ENCODE measurements around the gene TNFRSF4.

The TNFRSF4 gene

DNA sequence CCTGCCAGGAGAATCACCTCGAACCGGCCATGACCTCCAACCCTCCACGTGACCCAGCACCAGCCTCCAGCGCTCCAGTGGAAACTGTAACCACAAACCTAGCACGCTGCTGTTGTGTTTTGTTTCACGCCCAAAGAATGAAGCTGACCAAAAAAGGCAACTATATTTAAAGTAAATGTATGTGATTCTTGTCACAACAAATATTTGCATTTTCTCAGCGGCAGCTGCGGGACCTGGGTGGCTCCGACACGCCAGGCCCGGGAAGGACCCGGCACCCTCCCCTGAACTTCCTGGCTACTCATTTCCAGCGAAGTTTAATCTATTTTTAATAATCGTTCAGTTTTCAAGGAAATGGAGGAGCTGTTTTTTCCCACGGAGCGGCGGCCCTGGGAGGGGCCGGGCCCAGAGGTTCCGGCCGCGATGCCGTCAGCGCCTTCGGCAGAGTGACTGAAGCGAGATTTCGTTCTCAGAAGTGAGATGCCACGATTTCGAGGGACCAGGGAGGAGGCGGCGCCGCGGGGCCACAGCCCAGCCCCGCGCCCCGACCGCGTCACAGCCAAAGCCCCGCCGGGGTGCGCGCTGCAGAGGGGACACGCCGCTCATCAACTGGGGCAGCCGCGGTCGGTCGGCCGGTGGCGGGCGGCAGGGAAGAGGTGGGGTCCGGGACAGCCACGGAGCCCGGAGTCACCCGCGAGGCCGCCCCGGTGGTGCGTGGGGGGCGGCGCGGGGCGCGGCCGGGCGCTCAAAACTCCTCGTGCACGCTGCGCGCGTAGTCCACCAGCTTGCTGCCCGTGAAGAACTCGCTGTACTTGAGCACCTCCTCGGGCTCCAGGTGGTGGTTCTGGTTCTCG is 3.0 kb upstream of the TNFRSF4 start:
- no peak for DNase-seq

DNA sequence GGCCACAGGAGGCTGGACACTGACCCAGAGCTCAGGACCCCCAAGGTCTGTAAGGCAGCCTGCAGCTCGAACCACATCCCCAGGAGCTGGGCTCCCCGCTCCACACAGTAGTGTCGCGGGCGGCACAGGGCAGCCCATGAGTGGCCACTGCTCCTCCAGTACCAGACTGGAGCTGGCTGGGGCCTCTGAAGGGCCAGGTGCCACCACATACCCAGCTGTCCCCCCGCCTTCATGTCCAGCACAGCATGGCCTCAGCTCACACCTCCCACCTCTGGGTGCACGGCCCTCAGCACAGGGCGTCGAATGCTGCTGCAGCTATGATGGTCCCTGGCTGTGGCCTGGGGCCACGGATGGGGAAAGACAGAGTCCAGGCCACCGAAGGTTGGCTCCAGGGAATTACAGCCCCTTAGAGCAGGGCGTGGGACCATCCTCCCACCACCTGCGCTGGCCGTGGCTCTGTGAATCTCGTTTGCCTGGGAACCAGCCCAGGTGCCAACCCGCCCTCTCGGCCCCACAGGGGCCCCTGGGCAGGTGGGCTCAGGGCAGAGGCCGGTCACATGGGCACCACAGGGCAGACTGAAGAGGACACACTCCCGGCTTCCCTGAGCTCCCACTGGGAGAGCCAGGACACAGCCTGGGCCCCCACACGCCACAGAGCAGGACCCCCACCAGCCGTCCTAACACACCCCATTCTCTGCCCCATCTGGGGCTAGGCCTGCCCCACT is 2.1 kb upstream of the TNFRSF4 start:
- no peak for DNase-seq

DNA sequence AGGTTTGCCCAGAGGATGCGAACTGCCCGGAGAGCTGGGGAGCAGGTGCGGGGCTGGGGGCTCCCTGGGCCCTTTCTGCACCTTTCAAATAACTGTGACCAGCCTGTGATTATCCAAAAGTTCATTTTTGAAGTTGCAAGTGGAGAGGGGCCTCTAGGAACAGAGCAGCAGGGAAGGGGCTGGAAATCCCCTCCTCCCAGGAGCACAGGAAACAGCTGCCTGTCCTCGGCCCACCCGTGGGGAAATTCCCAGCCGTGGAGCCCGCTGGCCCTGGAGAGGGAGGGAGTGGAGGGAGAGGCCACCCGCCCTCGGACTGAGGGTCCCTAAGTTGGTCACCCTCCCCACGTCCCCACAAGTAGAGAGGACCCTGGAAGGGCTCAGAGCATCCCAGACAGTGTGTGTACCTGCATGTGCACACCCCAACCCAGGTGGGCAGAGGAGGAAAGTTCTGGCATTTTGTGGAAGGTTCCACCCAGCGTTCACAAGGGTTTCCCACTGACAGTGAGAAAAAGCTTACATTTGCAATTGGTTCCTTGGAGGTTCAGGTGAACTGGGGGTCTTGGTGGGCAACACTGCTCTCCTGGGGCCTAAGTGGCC is 1.2 kb upstream of the TNFRSF4 start:
- DNase-seq = no peak

DNA sequence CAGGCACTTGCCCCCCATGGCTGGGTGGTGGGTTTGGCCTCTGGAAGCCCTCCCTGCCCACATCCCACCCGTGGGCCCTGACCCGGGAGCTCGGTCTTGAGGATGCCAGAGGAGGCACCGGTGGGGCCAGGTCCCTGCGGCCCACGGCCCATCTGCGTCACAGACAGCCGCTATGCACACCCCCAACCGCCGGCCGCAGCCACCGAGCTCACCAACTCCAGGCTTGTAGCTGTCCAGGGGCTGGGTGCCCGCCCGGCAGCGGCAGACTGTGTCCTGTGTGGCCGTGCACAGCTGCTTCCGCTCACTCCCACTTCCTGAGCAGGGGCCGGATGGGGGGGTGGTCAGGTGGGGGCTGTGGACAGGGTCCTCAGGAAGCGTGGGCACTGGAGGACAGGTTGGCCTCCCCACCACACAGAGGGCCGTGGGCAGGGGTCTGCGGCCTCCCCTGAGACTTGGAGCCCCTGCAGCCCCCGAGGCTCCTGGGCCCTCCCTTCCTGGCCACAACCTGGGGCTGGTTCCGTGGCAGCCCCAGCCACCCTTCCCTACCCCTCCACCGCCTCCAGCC is 1.1 kb downstream of the TNFRSF4 start:
- DNase-seq = no peak

DNA sequence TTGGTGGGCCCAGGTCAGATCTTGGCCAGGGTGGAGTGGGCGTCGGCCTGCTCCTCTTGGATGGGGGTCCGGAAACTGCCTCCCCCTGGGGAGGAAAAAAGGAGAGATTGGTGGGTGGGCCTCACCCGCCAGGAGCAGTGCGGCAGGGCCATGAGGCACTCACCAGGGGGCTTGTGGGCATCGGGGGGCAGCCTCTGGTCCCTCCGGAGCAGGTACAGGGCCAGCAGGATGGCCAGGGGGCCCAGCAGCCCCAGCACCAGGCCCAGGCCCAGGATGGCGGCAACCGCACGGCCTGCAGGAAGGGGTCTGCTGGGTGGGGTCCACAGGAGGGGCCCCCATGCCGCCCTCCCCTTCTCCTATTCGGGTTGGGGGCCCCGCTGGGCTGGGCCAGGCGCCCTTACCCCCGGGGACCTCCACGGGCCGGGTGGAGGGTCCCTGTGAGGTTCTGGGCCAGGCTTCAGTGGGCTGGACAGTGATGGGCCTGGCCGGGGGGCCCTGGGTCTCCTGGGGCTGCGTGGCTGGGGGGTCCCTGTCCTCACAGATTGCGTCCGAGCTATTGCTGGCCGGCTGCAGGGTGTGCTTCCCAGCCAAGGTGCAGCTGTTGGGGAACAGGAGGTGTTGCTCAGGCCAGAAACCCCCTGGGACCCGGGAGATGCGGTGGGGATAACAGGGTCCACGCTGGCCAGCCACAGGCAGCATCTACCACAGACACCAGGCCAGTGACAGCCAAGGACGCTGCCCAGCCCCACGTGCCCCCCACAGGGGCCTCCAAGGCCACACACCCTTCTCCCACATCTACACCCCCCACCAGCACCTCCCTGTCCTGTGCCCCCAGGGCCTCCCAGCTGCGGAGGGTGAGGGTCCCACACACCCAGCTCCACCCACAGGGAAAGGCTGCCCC is 2.2 kb downstream of the TNFRSF4 start:
- no peak for DNase-seq

DNA sequence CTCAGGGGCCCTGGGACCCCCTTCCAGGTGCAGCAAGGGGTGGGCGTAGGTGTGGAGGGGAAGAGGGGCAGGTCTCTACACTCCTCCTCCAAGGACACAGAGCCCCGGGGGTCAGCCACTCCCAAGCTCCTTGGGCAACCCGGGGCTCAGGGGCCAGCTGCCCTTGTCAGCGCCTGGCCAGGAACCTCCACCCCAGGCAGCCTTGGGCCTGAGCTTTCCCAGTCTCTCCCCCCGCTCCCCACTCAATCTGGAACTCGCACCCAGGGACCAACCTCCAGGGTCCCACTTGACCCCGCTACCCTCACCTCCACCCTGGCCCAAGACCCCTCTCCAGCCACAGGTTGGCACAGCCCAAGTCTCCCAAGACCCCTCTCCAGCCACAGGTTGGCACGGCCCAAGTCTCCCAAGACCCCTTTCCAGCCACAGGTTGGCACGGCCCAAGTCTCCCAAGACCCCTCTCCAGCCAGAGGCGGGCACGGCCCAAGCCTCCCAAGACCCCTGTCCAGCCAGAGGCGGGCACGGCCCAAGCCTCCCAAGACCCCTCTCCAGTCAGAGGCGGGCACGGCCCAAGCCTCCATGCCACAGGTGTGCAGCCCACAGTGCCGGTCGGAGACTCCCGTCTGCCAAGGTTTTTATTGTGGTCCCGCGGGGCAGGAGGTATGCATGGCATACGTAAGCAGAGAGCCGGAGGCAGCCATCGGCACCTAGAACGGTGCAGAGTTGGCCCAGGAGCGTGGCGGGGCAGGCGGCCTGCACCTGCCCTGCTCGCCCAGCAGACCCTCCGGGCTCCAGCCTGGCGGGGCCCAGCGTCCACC is 3.0 kb downstream of the TNFRSF4 start:
- no peak for DNase-seq

DNA sequence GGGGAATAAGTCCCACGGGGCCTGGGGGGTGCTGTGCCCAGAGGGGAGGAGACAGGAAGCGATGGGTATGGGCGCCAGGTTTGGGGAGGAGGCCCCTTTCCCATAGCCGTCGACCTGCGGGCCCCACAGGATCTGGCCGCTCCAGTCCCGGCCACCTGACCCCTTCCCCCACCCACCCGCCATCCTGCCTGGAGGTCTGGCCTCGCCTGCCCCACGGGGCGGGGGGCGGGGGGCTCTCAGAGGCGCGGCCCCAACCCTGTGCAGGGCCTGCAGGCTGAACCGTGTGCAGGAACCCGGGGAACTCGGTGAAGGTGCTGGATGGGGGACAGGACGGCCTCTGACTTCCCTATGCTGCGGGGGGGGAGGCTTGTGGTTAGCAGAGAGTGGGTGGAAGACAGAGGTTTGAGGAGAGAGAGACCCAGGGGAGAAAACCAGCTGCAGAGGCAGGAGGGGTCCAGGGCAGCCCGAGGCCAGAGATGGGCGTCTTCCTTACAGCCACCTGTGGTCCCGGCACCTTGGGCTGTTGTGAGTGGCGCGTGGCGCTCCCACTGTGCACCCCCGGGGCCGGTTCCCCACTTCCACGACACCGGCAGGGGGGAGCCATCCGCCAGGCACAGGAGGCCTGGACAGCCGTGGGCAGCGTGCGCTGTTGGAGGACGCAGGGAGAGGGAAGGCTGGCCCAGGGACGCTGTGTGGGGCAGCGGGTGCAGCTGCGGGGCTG is 5.1 kb downstream of the TNFRSF4 start:
- no peak for DNase-seq

DNA sequence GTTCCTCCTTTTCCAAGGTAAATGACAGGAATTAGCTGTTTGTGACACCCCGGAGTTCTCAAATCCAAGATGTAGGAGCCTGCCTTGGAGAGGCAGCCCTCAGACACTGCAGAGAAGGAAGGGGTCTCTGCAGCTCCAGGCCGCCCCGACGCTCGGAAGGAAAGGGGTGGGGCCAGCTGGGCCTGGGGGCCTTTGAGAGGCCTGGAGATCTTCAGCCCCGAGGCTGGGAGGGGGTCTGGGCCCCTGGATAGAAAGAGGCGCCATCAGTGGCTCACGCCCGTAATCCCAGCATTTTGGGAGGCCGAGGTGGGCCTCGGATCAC is 6.4 kb downstream of the TNFRSF4 start:
- DNase-seq = no peak

DNA sequence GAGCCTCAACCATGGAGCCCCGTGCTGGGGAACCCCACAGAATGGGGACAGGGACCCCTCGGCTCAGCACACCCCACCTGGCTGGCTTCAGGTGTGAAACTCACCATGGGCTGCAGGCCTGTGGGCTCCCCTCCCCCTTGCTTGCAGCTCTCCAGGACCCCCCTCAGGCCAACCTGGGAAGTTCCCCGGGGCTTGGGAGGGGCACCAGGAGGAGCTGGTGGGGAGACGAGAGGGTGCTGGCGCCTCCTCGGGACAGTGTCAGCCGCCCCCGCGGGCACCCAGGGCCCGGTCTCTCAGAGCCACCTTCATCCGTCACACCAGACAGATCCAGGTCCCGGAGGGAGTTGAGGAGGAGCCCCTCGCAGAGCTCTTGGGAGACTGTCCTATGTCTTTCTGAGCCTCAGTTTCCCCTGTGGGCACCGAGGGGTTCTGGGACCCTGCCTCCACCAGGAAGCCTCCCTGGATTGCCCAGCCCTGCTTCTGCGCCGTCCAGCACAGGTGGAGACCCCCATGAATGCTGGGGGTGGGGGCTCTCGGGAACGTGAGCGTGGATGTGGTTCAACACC is 6.9 kb downstream of the TNFRSF4 start:
- DNase-seq = no peak

DNA sequence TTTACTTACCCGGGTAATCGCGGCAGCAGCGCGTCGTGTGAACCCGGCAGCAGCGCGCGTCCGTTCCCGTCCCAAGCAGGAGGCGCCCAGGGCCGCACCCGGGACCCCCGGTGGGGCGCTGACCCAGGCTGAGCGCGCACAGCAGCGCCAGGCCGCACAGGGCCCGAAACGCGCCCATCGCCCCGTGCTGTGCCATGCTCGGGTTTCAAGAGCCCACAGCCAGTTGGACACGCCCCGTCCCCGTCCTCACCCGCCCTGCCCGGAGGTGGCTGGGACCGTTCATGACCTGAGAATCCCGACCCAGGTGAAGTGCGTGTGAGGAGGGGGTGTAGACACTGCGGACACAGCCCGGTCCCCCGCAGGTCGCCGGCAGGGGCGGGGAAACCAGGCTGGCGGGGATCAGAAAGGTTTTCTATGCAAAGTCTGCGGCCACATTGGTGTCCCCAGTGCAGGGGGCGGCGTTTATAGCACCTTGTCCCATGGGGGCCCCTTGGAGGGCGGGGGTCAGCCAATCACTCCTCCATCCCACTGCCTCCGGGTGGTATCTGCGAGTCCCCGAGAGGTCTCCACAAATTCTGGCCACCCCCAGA is 7.5 kb downstream of the TNFRSF4 start, which contains the start of gene TNFRSF18:
TNFRSF18 (minus strand) TSS at position 217 of the 590 bp plus-strand sequence; CDS start at position 196, 21 bp downstream.
- DNase-seq = peak; percentile 74

DNA sequence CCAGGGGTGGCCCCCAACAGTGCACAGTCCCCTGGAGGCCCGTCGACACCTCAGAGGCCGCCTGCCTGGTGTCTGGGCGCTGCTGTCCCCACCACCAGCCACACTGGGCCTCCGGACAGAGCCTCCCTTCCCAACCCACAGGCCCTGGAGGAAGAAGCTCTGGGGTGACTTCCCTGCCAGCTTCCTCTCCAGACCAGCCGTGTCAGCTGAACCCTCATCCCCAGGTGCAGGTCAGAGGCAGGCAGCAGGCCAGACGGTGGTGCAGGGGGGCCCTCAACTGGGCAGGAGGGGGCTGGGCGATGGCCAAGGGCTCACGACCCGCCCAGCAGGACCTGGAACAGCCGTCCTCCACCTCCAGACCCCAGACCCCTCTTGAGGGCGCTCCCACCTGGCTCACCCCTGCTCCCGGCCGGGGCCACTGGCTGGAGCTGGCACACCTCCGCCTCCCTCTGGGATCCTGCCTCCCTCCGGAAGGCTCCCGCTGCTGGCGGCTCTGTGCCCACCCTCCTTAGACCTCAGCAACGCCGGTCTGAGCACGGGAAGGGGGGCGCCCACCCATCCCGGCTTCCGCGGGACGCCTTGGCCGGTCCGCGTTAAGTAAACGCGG is 8.1 kb downstream of the TNFRSF4 start:
- DNase-seq = no peak

DNA sequence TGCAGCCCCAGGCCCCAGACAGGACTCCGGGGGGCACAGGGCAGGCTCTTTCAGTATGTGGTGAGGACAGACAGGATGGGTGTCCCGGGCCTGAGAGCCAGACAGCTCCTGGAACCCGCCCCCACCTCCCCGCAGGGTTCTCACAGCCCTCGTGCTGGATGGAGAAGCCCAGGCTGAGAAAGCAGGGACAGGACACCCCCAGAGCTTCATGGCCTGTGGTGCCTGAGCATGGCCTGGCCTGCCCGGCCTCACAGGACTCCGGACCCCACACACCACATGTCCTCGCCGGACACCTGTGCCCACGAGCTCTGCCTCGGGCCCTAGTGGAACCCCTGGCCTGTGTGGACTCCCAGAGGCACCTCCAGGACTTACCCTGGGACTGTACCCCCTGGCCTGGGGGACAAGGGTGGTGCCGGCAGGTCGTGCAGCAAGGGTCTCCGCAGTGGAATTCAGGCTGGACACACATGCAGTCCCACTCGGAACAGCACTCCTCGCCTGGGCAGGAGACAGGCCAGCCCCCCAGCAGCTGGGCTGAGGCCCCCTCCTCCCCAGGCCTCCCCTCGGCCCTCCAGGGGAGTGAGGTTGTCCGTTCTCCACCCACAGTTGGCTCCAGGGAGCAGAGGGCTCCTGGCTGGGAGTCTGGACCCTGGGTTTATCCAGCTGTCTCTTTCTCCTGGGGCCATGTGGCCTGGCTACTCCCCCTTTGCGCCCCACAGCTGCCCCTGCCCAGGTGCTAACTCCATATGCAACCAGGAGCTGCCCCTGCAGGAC is 8.8 kb downstream of the TNFRSF4 start:
- no peak for DNase-seq

DNA sequence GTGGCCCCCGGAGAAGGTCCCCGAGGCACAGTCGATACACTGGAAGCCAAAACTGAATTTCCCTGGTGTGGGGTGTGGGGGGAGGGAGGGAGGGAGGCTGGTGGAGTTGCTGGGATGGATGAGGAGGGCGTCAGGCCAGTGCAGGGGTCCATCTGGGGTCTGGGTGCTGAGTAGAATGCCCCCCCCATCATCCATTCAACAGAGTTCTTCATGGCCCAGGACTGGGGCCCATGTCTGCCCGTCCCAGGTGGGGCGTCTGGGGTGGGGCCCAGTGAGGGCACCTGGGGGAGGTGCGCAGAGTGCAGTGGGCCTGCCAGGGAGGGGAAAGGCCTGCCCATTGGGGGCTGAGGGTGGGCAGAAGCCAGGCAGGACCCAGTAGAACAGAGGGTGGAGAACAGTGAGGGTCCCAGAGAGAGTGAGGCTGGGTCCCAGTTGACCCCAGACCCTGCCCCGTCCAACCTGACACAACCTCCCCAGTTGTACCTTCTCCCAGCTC is 9.5 kb downstream of the TNFRSF4 start:
- no peak for DNase-seq

DNA sequence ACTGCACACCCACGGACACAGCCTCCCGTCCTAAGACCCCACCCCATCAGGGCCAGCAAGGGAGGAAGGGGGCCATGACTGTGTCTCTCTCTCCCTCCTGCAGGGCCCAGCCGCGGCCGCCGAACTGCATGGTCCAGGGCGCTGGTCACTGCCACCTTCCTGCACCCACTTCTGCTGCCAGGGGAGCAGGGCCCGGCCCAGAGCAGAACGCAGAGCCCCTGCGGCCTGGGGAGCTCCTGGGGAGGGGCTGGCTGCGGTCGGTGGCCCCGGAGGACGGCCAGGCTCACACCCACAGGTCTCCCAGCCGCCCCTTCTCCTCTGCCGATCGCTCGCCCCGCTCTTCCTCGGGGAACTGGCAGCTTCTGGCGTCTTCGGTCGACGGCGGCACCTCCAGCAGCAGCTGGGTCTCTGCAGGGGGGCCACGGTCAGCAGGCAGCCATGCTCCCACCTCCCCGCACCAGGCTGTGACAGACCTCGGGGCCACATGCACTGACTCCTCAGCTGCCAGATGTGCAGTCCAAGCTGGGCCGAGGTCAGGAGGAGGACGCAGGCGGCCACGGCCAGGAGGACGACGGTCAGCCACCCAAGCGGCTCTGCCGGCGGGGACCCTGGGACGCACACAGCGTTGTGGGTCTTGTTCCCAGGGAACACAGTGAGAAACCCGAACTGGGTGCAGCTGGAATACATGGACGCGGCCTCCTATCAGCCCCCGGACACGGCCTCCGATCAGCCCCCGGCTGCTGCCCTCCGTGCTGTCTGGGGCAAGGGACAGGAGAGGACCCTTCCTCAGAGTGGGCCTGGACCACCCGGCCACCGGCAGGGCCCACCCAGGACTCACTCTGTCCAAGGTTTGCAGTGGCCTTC is 10.2 kb downstream of the TNFRSF4 start:
- DNase-seq = no peak

DNA sequence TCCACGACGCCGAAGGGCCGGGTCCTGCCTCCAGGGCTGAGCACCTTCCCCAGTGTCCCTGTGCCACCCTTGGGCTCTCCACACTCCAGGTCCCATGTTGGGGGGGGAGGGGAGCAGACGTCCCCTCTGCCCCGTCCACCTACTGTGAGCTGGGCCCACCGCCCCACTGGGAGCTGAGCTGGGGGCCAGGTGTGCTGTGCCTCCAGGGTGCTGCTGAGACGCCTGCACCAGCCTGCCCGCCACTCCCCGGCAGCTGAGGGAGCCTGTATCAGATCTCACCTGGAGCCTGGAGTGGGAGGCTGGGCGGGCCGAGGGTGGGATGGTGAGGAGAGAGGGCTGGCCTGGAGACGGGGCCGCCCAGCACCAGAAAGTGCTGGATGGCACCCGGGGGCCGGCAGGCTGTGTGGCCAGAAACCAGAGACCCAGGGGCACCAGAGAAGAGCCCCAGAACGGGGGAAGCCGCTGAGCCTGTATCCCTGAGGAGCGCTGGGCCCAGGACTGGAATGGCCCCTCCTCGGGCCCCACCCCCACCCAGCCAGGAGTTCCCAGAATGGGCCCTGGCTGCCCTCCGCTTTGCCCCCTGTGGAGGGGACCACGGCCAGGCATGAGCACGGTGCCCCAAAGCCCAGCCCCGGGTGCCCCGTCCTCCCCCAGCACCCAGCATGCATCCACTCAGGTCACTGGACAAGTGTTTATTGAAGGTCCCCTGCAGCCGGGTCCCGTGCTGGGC is 11.0 kb downstream of the TNFRSF4 start:
- no peak for DNase-seq

DNA sequence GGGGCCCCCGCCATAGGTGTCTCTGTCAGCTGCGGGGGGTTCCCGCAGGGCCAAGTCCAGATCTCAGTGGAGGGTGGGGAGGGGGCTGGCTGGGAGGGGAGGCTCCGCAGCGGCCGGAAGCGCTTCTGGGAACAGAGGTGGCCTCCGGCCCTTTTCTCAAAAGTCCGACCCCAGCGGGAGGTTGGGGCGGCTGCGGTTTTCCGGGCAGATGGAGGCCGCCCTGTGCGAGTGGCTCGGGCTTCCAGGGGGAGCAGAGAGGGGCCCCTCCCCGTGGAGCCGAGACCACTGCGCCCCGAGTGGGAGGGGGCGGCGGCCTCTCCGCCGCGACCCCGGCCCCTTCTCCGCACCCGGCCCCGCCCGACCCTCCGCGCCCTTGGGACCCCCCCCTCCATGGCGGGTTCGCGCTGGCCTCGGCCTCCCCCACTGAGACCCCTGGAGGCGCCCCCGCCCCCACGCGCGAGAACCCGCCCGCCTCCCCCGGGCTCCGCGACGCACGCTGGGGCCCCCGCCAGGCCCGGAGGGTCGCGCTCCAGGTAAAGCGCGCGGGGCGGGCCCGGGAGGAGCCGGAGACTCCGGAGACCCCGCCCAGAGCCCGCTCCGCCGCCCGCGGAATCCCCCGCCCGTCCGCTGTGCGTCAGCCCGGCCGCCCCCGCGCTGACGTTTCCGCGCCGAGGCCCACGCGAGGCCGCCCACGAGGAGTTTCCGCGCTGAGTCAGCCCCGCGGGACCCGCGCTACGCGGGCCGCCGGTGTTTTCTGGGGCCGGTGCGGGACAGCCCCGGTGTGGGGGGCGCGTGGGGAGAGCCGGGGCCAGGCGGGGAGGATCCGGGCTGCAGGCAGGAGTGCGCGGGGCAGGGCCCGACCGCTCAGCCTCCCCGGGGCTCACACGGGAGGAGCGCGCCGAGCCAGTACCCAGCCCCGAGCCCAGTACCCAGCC is 12.8 kb downstream of the TNFRSF4 start:
- DNase-seq = no peak

All from islet precursor cell (in vitro differentiated cells).